HG02884 (cell line): ENCODE results near the gene TUBA4B.

Experiments used
- ATAC-seq: cut with Tn5 transposase; IDR thresholded peaks from one replicate; pipeline ENCODE4 v1.9.1; 2021; ENCODE audit warnings: mild to moderate bottlenecking, moderate library complexity; ENCODE audit not compliant: unreplicated experiment

Gene TUBA4B

DNA sequence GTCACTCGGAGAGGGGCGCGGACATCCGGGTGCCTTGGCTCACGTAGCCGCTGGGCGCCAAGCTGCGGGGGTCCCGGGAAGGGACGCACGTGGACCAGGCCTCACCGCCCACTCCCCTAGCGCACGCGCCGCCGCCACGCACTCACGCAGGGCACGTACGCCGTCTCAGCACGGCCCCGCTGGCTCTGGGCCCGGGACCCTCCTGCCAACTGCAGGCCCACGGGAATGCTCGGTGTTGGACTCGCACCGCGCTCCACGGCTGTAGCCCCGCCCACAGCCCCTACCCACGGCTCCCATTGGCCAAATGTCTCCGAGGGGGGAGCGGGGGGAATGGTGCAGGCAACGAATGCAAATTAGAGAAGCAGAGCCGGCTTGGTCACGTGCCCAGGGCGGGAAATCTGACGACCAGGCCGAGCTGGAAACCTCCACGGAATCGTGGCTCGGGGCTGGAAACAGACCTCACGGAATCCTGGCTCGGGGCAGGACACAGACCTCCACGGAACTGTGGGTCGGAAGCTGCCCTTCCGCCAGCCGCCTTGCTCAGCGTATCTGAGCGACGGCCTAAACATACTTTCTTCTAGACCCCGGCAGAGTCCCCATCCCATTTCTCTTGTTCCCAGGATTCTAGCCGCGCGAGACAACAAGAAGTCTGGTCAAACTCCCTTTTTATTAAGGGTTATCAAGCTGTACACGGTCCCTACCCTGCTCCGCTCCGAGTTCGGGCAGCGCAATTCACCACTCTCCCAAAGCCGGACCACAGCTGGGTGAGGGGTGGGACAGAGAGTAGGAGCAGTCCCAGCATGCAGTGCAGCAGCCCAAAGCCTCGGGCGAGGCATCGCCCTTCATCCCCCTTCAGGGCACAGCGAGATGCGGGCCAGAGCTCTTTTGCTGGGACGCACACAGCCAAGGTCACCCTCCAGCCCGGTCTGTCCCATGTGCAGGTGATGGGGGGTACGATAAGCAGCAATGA is 34.0 kb upstream of the TUBA4B start, which contains the start of gene ABCB6:
Gene ABCB6 (minus strand): TSS at position 227 of the 970 bp plus-strand sequence. CDS start 285 bp downstream, outside the sequence.
- peak; percentile 80 for ATAC-seq

DNA sequence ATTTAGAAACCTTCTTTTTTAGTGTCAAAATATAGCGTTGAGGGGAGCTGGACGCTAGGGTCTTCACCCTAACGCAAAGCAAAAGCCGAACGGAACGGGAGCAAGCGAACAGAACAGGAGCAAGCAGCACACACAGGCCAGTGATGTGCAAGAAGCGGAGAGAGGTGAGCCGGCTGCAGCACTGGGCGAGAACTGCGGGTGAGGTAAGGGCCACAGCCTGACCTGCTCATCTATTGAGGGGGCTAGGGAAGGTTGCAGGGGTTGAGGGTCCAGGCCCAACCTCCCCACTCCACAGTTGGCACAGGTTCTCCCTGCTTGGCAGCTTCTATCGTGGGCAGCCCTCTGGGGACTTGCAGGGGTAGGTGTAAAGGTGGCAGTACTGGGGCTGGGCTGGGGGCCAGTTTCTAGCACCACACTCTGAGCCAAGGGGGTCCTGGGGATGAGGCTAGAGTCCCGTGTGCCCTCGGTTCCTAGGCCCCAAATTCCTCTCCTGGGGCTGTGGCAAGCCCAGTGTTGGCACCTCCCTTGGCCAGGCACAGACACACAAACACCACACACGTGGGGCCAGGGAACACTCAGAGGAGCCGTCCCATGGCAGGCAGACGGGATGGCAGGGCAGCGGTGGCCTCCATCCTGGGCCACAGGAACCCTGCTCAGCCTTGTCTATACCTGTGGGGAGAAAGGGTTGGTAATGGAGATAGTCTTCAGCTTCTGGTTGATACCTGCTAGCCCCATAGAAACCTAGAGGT is 33.1 kb upstream of the TUBA4B start:
- ATAC-seq, result no peak

DNA sequence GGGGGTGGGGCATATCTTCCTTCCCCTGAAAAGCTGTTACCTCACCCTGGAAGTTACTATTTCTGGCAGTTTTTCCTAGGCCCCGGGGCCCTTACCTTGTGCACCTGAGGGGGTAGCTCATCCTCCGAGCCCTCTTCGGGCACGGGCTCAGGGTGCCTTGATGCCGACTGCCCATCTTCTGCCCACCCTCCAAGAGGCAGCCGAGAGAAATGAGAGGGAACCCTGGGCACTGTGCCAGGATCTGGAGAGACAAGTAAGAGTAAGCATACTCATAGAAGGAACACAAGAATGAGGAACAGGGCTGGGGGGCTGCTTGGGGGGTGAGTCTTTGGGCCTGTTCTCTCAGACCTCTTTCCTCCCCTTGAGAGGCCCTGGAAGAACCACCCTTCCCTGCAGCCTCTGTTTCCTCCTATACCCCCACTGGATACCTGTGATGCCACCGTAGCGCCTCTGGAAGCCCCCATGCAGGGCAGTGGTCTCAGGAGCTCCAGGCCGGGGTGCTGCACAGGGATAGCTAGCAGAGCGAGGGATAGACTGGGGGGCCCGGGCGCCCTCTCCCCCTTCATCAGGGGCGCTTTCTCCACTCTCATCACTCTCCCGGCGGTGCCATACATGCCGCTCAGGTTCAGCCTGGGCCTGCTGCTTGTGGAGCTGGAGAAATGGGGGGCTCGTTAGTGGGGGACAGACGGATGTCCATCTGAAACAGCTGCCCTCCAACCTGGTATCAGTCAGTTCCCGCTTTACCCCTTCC is 32.2 kb upstream of the TUBA4B start:
- no peak for ATAC-seq

DNA sequence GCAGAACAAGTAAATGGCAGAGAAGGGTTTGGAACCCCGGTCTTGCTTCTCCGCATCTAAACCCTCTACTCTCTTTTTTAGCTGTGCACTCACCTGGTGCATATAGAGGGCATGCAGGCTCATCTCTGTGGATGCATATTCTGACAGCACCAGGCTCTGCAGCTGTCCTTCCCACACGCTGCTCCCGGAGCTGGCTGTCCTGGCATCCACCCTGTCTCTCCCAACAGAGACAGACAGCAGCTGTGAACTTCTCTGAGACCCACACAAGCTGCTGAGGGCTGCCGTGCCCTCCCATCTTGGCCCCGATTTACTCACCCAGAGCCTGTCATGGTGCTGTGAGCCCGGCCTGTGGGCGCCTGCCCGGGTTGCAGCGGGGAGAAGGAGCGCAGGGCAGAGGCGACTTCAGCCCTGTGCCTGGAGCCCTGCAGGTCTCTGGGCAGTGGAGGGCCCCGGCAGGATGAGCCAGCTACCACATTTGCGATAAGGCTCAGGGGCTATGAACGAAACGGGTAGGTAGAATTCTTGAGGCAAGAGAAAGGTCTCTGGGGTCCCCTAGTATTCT is 31.0 kb upstream of the TUBA4B start:
- ATAC-seq, result no peak

DNA sequence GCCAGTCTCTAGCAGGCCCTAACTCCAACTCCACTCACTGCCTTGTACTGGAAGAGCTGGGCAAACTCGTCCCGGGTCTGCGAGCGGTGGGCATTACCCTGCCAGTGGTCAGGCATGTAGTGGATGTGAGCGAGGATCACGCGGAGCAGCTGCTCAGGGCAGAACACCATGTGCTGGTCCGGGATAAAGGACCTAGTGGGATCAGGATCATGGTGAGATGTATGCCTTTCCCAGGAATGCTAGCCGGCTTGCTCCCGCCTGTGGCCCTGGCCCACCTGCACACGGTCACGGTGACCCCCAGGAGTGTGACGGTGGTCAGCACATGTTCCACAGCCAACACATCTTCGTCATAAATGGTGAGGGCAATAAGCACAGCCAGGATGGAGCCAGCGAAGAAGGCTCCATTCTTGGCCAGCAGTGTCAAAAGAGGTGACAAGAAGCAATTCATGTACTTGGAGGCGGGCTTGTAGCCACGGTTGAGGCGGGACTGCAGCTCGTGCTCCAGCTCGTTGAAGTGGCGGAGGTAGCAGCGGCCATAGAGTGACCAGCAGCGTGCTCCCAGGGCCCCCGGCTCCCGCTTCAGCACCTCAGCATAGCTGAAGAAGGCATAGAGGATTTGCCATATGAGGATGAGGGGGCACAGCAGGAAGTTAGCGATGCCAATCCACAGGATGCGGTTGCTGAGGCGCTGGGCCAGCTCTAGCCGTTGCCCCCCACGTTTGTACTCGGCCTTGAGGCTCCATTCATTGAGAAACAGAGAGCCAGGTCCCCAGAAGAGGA is 29.0 kb upstream of the TUBA4B start:
- ATAC-seq, result no peak

DNA sequence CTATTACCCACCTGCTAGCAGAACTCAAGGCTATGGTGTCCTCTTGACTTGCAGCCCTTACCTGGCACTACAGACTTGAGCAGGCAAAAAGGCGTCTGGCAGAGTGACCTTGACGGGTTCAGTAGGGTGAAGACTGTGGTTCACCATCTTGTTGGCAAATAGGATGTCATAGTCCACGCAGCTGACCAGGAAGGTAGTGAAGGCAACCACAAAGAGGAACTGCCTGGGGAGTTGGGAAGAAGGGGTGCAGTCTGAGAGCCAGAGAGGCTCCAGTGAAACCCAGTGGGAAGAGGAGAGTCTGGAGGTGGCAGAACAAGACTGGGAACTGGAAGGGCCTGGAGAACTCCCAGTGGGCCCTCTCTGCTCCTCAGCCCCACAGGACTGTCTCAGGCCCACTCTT is 27.7 kb upstream of the TUBA4B start:
- ATAC-seq, result no peak

DNA sequence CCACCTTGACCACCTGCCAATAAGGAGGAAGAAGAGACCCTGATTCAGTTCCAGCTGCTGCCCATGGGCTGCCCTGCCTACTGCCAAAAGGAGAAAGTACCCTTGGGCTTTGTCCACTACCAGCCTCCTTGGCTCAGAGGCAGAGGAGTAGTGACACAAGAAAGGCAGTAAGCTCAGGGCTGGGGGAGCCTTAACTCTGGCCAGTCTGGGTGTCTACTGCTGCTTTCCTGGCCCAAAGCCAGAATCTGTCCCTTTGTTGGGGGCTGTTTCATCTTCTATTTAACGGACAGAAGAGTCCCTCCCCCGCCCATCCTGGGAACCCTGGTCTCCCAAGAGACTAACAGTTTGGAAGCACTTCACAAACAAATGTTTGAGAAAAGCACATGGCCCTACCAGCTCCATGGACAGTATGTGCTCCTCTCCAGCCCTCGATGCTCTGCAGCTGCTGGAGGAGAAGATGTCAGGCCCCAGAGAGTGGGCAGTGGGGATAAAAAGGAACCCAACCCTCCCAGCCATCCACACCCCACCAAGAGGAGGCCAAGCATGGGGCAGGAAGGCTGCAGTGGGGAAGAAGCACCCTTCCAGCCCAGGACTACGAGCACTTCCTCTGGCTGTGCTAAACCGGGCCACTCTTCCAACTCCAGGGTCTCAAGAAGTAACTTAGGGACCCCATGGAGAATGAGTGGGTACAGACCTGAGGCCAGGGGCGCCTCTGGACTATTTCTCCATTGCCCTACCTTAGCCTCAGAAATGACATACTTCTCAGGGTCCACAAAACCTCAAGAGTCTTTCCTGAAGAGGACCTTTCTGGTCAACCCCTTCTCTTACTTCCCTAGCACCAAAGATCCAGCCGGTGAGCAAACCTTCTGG is 24.8 kb upstream of the TUBA4B start:
- no peak for ATAC-seq

DNA sequence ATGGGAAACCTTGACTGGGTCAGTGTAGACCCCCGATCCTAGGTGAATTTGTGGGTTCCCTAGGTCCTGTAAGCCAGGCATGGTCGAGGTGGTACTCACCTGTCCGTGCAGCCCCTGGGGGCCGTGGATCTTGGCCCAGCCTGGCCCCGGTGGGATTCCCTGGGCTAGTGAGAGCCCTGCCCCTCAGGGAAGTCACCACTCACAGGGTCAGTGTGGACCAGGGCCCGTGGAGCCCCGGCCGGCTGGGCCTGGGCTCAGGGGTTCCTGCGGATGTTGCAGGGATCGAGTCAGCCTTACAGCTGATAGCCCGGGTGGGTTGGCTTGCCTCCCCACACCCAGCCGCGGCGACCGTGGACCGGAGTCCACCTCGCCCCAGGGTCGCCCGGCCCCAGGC is 24.1 kb upstream of the TUBA4B start:
- ATAC-seq, result no peak

DNA sequence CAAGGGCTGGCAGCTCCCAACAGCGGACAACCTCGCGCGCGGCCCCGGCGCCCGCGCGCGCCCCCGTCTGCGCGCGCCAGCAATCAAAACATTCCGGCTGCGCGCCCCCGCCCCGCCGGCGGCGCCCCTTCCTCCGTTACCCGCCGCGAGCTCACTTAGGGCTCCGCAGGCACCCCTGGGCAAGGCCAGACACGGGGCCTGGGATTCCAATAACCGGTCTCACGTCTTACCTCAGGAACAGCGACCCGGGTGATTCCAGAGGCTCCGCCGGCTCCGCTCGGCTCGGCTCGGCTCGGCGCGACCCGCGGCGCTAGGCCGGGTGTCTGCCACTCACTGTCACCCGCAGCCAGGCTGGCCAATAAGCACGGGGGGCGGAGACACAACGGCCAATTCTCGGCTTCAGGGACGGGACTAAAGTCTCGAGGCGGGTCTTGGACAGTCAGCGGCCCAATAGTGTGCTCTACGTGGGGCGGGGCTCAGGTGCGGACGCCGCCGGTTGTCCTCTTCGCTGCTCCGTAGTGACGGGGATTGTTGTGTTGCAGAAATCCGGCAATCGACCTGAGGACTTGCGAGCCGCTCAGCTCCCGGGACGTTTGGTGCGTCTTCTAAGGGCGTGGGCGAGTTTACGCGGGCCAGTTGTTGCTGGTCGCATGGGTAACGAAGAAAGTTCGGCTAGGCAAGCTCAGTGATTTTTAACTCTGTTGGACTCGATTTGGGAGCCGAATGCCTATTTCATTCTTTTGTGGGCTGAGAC is 23.6 kb upstream of the TUBA4B start, which contains the start of the genes ANKZF1 and ATG9A:
Gene ANKZF1 (plus strand): TSS at position 502 of the 754 bp plus-strand sequence. CDS start 452 bp downstream, outside the sequence.
Gene ATG9A (minus strand): TSS at position 332 of the 754 bp plus-strand sequence. CDS start 1,612 bp downstream, outside the sequence.
- ATAC-seq, result peak; percentile 97

DNA sequence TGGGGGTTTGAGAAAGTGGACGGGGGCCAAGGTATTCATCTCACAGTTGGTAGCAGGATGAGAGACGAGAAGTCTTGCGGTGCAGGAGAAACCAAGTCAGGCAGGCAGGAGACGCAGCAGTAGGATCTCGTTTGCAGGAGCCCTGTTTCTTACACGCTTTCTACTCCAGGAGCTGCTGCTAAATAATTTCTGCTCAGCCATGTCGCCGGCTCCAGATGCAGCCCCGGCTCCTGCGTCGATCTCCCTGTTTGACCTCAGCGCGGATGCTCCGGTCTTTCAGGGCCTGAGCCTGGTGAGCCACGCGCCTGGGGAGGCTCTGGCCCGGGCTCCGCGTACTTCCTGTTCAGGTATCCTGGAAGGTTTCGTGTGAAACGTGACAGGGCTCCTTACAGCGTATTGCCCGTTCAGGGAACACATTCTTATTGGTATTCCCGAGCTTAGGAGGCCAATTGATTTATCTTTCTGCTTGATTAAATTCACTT is 22.9 kb upstream of the TUBA4B start:
- peak; percentile 13 for ATAC-seq

DNA sequence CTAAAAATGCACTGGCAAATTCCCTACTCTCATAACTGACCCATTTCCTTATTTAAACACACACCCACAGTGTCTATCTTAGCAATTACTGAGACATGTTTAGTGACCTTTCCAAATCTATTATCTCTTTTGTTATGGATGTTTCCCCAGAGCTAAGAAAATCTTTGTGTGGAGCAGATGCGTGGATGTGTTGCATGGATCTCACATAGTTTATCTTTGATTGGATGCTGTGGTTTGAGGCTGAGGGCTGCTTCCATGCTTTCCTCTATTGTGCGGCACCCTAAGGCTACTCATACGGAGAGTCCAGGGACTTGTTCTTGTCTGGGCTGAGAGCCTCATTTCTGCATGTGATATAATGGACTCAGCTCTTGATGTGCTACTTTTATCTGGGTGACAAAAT is 18.7 kb upstream of the TUBA4B start:
- no peak for ATAC-seq

DNA sequence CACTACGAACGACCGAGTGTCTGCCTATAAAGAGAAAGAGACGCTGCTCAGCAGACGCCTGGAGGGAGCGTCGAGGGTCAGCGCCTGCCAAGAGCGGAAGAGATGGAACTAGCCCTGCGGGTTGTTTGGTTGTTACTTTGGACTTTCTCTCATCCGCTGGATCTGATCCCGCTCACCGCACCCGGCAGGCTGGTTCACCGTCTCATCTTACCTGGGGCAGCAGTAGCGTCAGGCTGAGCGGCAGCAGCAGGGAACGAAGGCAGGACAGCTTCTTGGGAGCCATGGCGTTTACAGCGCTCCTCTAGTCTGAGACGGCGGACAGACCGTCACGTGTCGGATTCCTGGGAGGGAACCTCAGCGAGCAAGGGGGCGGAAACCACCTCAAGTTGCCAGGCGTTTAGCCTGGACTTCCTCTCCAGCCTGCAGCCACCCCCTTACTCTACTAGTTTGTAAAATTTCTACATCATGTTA is 9.7 kb upstream of the TUBA4B start:
- no peak for ATAC-seq

DNA sequence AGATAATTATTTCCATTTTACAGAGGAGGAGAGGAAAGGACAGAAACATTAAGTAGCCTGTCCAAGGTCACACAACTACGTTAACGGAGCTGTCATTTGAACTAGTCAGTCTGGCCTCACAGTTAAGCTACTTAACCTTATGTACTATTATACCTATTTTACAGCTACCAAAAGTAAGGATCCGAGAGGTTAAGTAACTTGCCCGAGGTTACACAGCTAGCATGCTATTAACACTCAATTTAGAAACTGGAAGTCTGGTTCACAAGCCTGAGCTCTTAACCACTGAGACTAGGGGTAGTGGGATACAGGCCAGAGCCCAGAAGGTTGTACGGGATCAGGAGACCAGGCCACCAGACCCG is 8.3 kb upstream of the TUBA4B start:
- no peak for ATAC-seq

DNA sequence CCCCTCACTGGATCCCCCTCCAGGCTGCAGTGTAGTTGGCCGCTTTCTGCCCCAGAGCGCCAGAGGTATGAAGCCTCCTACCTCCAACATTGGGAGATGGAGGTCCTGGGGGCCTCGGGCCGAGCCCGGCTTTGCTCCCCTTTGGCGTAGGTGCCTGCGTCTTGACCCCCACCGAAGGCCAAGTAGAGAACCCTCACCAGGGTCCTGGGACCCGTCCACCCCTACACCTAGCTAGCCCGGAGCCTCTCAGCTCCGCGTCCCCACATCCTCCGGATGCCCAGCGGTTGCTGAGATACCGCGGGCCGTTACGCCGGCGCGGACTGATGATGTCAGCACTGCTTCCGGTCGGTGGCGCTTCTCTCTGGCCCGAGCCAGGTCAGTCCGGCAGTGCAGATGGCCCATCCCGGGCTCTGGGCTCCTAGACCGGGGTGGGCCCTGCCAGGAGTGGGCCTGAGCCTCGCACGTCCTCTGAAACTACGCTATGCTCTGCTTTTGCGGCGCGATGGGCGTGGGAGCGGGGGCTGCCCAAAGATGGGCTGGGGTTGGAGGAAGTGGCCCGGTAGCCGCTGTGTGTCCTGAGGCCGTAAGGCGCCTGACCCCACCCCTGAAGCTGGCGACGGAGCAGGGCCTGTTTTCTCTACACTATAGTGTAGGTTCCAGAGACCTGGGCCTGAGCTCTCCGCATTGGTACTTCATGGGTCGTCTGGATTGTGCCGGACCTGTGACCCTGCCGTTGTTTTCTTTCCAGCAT is 7.7 kb upstream of the TUBA4B start, which contains the start of the genes GLB1L and STK16:
Gene GLB1L (minus strand): TSS at position 297 of the 751 bp plus-strand sequence. CDS start 1,871 bp downstream, outside the sequence.
Gene STK16 (plus strand): TSS at position 332 of the 751 bp plus-strand sequence. CDS start 521 bp downstream, outside the sequence.
- ATAC-seq, result peak; percentile 79

DNA sequence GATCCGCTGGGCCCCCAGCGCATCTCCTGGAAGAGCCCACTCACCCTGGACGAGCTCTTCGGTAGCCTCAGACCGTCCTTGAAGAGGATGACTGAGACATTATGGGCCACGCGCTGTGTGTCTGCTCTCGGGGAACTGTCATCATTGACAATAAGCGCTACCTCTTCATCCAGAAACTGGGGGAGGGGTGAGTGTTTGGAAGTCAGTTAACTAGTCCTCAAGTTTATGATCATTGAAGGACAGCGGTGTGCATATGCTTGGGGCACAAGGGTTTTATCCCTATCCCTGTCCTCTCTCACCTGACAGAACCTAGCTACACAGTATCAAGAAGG is 7.2 kb upstream of the TUBA4B start:
- no peak for ATAC-seq

DNA sequence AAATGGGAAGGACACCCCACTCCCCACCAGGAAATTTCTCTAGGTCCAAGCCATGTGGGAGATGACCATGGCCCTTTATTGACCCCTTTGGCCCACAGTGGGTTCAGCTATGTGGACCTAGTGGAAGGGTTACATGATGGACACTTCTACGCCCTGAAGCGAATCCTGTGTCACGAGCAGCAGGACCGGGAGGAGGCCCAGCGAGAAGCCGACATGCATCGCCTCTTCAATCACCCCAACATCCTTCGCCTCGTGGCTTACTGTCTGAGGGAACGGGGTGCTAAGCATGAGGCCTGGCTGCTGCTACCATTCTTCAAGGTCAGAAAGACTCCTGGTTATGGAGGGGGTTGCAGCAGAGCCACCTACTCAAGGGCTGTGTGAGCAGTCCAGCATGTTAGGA is 6.5 kb upstream of the TUBA4B start:
- no peak for ATAC-seq
